ENCODE results near the gene MGMT. TPM values are rescaled to one million over a fixed set of nuclear protein-coding genes. Genes with fewer than 3 reads are reported as not detected.

MGMT gene
- total RNA-seq, 5 donors from 2014 or later (not counting 1 experiment from before 2014, with no cell fraction given), result 16.6 to 24.6 (median 21.1) TPM

DNA sequence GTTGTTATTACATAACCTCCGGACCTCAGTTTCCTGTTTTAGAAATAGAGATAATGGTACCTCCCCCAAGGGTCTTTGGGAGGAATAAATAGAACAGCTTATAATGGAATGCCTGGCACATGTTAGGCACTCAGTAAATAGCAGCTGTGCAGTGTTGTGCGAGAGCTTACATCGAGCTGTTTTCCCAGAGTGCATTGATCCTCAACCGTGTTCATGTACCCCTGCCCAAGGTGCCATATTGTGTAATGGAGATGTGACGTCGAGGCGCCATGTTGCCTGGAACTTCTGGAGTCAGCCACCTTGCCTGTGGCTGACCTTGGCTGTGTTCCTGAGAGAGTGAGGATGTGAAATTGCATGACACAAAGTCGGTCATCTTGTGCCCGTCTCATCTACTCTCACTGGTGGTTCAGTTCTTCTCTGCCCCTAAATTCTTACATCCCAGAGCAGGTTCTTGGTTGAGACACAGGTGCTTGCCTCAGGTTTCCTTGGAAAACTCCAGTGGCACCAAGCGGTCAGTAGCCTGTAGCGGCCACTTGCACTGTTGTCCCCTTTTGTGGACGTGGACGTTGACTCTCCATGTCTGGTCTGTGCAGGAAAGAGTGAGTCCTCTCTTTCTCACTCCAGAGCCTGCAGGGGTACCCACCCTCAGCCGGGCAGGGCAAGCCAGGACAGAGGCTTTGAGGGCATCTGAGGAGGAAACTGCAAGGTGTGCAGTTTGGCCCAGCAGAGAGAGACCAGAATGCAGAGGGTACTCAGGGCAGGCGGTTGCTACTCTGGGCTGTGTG is 230.6 kb downstream of the MGMT start:
- WGBS (ENCODE audit: insufficient coverage), result 95% methylated on average over 14 of the region's 15 CpGs
- no peaks in the 10 kb centered on the region for H3K9me3 ChIP-seq
- no peaks in the 10 kb centered on the region for H3K27me3 ChIP-seq (replicated peaks in 1 of 2; ENCODE audit: control insufficient read depth in 2 of 2, extremely low read depth in 1 of 2, insufficient read depth in 2 of 2, low read length in 1 of 2)
- no peak overlapping the region for H3K27ac ChIP-seq (ENCODE audit: low read length)
- no peaks in the 10 kb centered on the region for H3K36me3 ChIP-seq (ENCODE audit: control insufficient read depth in 2 of 2, extremely low read depth in 1 of 2, insufficient read depth in 1 of 2, low read length in 1 of 2)
- no peaks in the 10 kb centered on the region for H3K9me3 Mint-ChIP-seq
- H3K4me3 Mint-ChIP-seq, result no peak overlapping the region
- H3K4me3 ChIP-seq (ENCODE audit: control insufficient read depth in 1 of 2, extremely low read depth in 1 of 2, low read length in 1 of 2), result no peak overlapping the region
- H3K4me1 ChIP-seq (ENCODE audit: control insufficient read depth in 1 of 2, extremely low read depth in 1 of 2, insufficient read depth in 2 of 2, low read length in 2 of 2), result no peaks in the 10 kb centered on the region
- CTCF ChIA-PET, result no interaction called here
- peaks cover 24% of the 10 kb centered on the region for H3K36me3 Mint-ChIP-seq
- H3K27me3 Mint-ChIP-seq, result no peaks in the 10 kb centered on the region
- ATAC-seq (replicated peaks in 1 of 4), result no peak
- no peaks in the 10 kb centered on the region for H3K4me1 Mint-ChIP-seq
- H3K27ac Mint-ChIP-seq, result no peak overlapping the region
- no peak for DNase-seq
- POLR2A ChIA-PET, result no interaction called here

GRCh38 chr10:129699722-129700340 is 232.8 kb downstream of the MGMT start:
- no peaks in the 10 kb centered on the region for H3K9me3 Mint-ChIP-seq
- Histone ChIP-seq H3K9me3 (no peaks in the 10 kb centered on the region), H3K27me3 (replicated peaks in 1 of 2; ENCODE audit: control insufficient read depth in 2 of 2, extremely low read depth in 1 of 2, insufficient read depth in 2 of 2, low read length in 1 of 2) (no peaks in the 10 kb centered on the region), H3K4me1 (ENCODE audit: control insufficient read depth in 1 of 2, extremely low read depth in 1 of 2, insufficient read depth in 2 of 2, low read length in 2 of 2) (no peaks in the 10 kb centered on the region), H3K36me3 (ENCODE audit: control insufficient read depth in 2 of 2, extremely low read depth in 1 of 2, insufficient read depth in 1 of 2, low read length in 1 of 2) (no peaks in the 10 kb centered on the region), H3K27ac (ENCODE audit: low read length) (no peak overlapping the region), H3K4me3 (ENCODE audit: control insufficient read depth in 1 of 2, extremely low read depth in 1 of 2, low read length in 1 of 2) (no peak overlapping the region)
- WGBS (ENCODE audit: insufficient coverage), result 89% methylated on average over 13 of the region's 15 CpGs
- H3K27me3 Mint-ChIP-seq, result no peaks in the 10 kb centered on the region
- POLR2A ChIA-PET, result no interaction called here
- H3K4me1 Mint-ChIP-seq, result peaks cover 3 to 10% (median 6%) of the 10 kb centered on the region in 3 donors
- H3K36me3 Mint-ChIP-seq, result peaks cover 31% of the 10 kb centered on the region
- DNase-seq (no peak), ATAC-seq (replicated peaks in 1 of 4) (no peak)
- H3K4me3 Mint-ChIP-seq, result no peak overlapping the region
- CTCF ChIA-PET, result no interaction called here
- H3K27ac Mint-ChIP-seq, result no peak overlapping the region

DNA sequence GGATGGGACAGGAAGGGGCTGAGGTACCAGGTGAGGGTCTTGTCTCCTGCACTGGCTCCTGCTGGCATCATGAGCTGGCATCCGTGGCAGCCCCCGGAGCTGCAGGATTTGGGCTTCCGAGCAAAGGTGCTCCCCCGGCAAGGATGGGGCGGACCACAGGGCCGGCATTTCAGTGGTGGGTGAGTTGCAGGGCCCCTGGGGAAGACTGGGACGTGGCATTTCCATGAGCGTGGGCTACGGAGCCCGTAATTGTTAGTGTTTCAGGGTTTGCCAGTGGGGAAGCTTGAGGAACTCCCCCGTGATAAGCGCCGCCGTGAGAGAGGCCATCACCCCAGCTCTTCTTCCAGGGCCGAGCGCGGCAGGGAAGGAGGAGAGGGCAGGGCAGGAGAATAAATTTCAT is 235.6 kb downstream of the MGMT start:
- ChIA-PET POLR2A (no interaction called here), CTCF (no interaction called here)
- no peak overlapping the region for H3K4me3 Mint-ChIP-seq
- DNase-seq (no peak), ATAC-seq (replicated peaks in 1 of 4) (no peak)
- H3K36me3 Mint-ChIP-seq, result peaks cover 53% of the 10 kb centered on the region
- no peaks in the 10 kb centered on the region for H3K9me3 Mint-ChIP-seq
- Histone ChIP-seq H3K36me3 (ENCODE audit: control insufficient read depth in 2 of 2, extremely low read depth in 1 of 2, insufficient read depth in 1 of 2, low read length in 1 of 2) (peaks cover under 1 to 3% of the 10 kb centered on the region in 2 donors), H3K4me3 (ENCODE audit: control insufficient read depth in 1 of 2, extremely low read depth in 1 of 2, low read length in 1 of 2) (no peak overlapping the region), H3K9me3 (no peaks in the 10 kb centered on the region), H3K27ac (ENCODE audit: low read length) (no peak overlapping the region), H3K27me3 (replicated peaks in 1 of 2; ENCODE audit: control insufficient read depth in 2 of 2, extremely low read depth in 1 of 2, insufficient read depth in 2 of 2, low read length in 1 of 2) (no peaks in the 10 kb centered on the region), H3K4me1 (ENCODE audit: control insufficient read depth in 1 of 2, extremely low read depth in 1 of 2, insufficient read depth in 2 of 2, low read length in 2 of 2) (no peaks in the 10 kb centered on the region)
- H3K27me3 Mint-ChIP-seq, result no peaks in the 10 kb centered on the region
- H3K4me1 Mint-ChIP-seq, result peaks cover 3 to 13% (median 10%) of the 10 kb centered on the region in 3 donors
- H3K27ac Mint-ChIP-seq, result no peak overlapping the region
- 95% methylated on average over 12 of the region's 17 CpGs for WGBS (ENCODE audit: insufficient coverage)

DNA sequence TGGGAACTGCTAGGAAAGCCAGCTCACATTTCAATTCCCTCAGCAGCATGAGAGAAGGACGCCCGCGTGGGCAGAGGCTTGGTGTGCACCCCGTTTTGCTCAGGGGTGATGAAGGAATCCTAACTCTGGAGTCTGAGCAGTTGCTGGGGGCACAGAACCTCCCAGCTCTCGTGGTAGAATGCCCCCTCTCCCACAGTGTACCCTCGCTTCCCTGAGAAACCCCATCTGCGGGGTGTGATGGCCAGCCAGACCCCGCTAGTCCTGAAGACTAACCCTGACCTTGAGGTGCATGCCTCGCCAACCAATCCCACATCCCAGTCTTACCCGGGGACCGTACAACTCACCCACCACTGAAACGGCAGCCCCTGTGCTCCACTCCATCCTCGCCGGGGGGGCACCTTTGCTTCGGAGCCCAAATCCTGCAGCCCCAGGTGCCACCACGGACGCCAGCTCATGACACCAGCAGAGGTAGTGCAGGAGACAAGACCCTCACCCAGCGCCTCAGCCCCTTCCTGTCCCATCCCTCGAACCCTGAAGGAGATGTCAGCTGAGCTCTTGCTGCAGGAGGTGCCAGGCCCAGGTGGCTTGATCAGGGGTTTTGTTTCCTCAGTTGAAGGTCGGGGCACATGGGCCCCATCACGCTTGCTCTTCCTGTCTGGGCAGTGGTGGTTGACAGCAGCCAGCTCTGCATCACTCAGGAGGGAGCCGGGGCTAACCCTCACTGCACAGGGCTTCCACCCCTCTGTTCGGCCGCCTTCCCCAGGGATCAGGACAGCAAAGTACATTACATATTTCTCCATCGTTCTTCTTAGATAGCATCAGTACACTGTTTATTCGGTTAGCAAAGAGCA is 236.5 kb downstream of the MGMT start:
- 60% methylated on average over 23 of the region's 26 CpGs for WGBS (ENCODE audit: insufficient coverage)
- H3K36me3 Mint-ChIP-seq, result peaks cover 62% of the 10 kb centered on the region

DNA sequence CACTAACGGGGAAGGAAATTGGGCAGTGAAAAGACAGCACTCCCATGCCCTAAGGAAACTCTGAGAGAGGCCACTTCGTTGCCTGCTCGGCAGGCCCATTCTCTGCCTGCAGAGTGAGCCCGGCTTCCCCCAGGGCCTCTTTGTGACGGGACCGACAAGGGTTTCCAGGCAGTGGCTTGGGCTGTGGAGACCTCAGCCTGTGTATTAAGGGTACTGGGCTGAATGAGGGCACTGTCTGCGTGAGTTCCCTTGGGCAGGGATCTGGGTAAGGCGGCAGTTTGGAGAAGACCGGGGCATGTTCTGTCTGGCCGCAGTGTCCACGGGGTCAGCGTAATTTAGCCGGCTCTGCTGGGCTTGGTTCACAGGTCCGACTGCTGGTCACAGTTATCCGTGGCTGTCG is 237.2 kb downstream of the MGMT start:
- no peaks in the 10 kb centered on the region for H3K9me3 ChIP-seq
- Mint-ChIP-seq H3K27ac (no peak overlapping the region), H3K4me3 (no peak overlapping the region), H3K9me3 (no peaks in the 10 kb centered on the region), H3K4me1 (peaks cover 3 to 13% (median 10%) of the 10 kb centered on the region in 3 donors), H3K27me3 (no peaks in the 10 kb centered on the region), H3K36me3 (peaks cover 69% of the 10 kb centered on the region)
- H3K36me3 ChIP-seq (ENCODE audit: control insufficient read depth in 2 of 2, extremely low read depth in 1 of 2, insufficient read depth in 1 of 2, low read length in 1 of 2), result peaks cover 3 to 11% of the 10 kb centered on the region in 2 donors
- H3K4me1 ChIP-seq (ENCODE audit: control insufficient read depth in 1 of 2, extremely low read depth in 1 of 2, insufficient read depth in 2 of 2, low read length in 2 of 2), result no peaks in the 10 kb centered on the region
- 81% methylated on average over 16 of the region's 16 CpGs for WGBS (ENCODE audit: insufficient coverage)
- DNase-seq (no peak), ATAC-seq (replicated peaks in 1 of 4) (no peak)
- no peak overlapping the region for H3K27ac ChIP-seq (ENCODE audit: low read length)
- H3K4me3 ChIP-seq (ENCODE audit: control insufficient read depth in 1 of 2, extremely low read depth in 1 of 2, low read length in 1 of 2), result no peak overlapping the region
- CTCF ChIA-PET, result no interaction called here
- POLR2A ChIA-PET, result no interaction called here
- H3K27me3 ChIP-seq (replicated peaks in 1 of 2; ENCODE audit: control insufficient read depth in 2 of 2, extremely low read depth in 1 of 2, insufficient read depth in 2 of 2, low read length in 1 of 2), result no peaks in the 10 kb centered on the region

More for the DNA sequence above, 236.5 kb downstream of the MGMT start:
- no peak overlapping the region for H3K27ac ChIP-seq (ENCODE audit: low read length)
- no peaks in the 10 kb centered on the region for H3K4me1 ChIP-seq (ENCODE audit: control insufficient read depth in 1 of 2, extremely low read depth in 1 of 2, insufficient read depth in 2 of 2, low read length in 2 of 2)
- no peak for DNase-seq
- H3K36me3 ChIP-seq (ENCODE audit: control insufficient read depth in 2 of 2, extremely low read depth in 1 of 2, insufficient read depth in 1 of 2, low read length in 1 of 2), result peaks cover 3 to 9% of the 10 kb centered on the region in 2 donors
- H3K4me1 Mint-ChIP-seq, result peaks cover 3 to 13% (median 10%) of the 10 kb centered on the region in 3 donors
- no peaks in the 10 kb centered on the region for H3K27me3 ChIP-seq (replicated peaks in 1 of 2; ENCODE audit: control insufficient read depth in 2 of 2, extremely low read depth in 1 of 2, insufficient read depth in 2 of 2, low read length in 1 of 2)
- no peak overlapping the region for H3K4me3 ChIP-seq (ENCODE audit: control insufficient read depth in 1 of 2, extremely low read depth in 1 of 2, low read length in 1 of 2)
- POLR2A ChIA-PET, result no interaction called here
- CTCF ChIA-PET, result no interaction called here
- H3K27me3 Mint-ChIP-seq, result no peaks in the 10 kb centered on the region
- H3K9me3 ChIP-seq, result no peaks in the 10 kb centered on the region
- no peak overlapping the region for H3K4me3 Mint-ChIP-seq
- no peak for ATAC-seq (replicated peaks in 1 of 4)
- no peaks in the 10 kb centered on the region for H3K9me3 Mint-ChIP-seq
- no peak overlapping the region for H3K27ac Mint-ChIP-seq

GRCh38 chr10:129704786-129705525 is 237.9 kb downstream of the MGMT start:
- H3K27ac ChIP-seq (ENCODE audit: low read length), result no peak overlapping the region
- Mint-ChIP-seq H3K4me1 (peaks cover 3 to 13% (median 10%) of the 10 kb centered on the region in 3 donors), H3K36me3 (peaks cover 66% of the 10 kb centered on the region), H3K27ac (no peak overlapping the region), H3K27me3 (no peaks in the 10 kb centered on the region), H3K4me3 (no peak overlapping the region), H3K9me3 (no peaks in the 10 kb centered on the region)
- no peak for DNase-seq
- no peak overlapping the region for H3K4me3 ChIP-seq (ENCODE audit: control insufficient read depth in 1 of 2, extremely low read depth in 1 of 2, low read length in 1 of 2)
- 89% methylated on average over 20 of the region's 25 CpGs for WGBS (ENCODE audit: insufficient coverage)
- ChIA-PET CTCF (no interaction called here), POLR2A (no interaction called here)
- H3K9me3 ChIP-seq, result no peaks in the 10 kb centered on the region
- peaks cover 6 to 14% of the 10 kb centered on the region in 2 donors for H3K36me3 ChIP-seq (ENCODE audit: control insufficient read depth in 2 of 2, extremely low read depth in 1 of 2, insufficient read depth in 1 of 2, low read length in 1 of 2)
- H3K4me1 ChIP-seq (ENCODE audit: control insufficient read depth in 1 of 2, extremely low read depth in 1 of 2, insufficient read depth in 2 of 2, low read length in 2 of 2), result no peaks in the 10 kb centered on the region
- ATAC-seq (replicated peaks in 1 of 4), result no peak
- no peaks in the 10 kb centered on the region for H3K27me3 ChIP-seq (replicated peaks in 1 of 2; ENCODE audit: control insufficient read depth in 2 of 2, extremely low read depth in 1 of 2, insufficient read depth in 2 of 2, low read length in 1 of 2)

Measured in T-cell (primary cell).